Measurements from ENCODE around the gene CACNA1D. TPM values are rescaled to one million over a fixed set of nuclear protein-coding genes. Genes with fewer than 3 reads are reported as not detected.
A peak's percentile ranks its signal among the peaks of the same experiment; 100 is the strongest.

Gene CACNA1D
- total and polyA plus RNA-seq, 8 donors = 0.31 to 36.5 (median 12.5) TPM

- no peaks in the 10 kb centered on the region for H3K36me3 ChIP-seq
- intact Hi-C loops (cut with DNase I; ENCODE audit: low total_unique reads) = no loop called here
- H3K27ac ChIP-seq = no peak overlapping the region
- TF ChIP-seq POLR2A (IDR thresholded peaks at IDR 0.05) (no peak), EP300 (IDR thresholded peaks at IDR 0.05) (no peak), POLR2AphosphoS5 (IDR thresholded peaks at IDR 0.05) (no peak), CTCF (IDR thresholded peaks at IDR 0.05) (no peak)
- H3K4me1 ChIP-seq = peaks cover 0 to 28% (median 18%) of the 10 kb centered on the region in 4 donors
- DNase-seq = peak in 1 of 2 donors; percentile 14
- H3K27me3 ChIP-seq = no peaks in the 10 kb centered on the region
- no peak overlapping the region for H3K4me3 ChIP-seq
- 66 to 84% (median 79%) methylated on average over 3 of the region's 3 CpGs for WGBS, 5 donors
- H3K9me3 ChIP-seq = peaks cover 0 to 3% (median 2%) of the 10 kb centered on the region in 4 donors
These were observed 132.5 kb downstream of the CACNA1D start for GRCh38 chr3:53626876-53627275.

- DNase-seq = peak; percentile 23 to 43
- H3K27me3 ChIP-seq = no peaks in the 10 kb centered on the region
- peaks cover 0 to 28% (median 18%) of the 10 kb centered on the region in 4 donors for H3K4me1 ChIP-seq
- H3K36me3 ChIP-seq = no peaks in the 10 kb centered on the region
- WGBS, 5 donors = 39 to 53% (median 49%) methylated on average over 10 of the region's 10 CpGs
- H3K4me3 ChIP-seq = no peak overlapping the region
- peak overlapping the region in 1 of 5 donors; percentile 26 for H3K27ac ChIP-seq
- TF ChIP-seq POLR2AphosphoS5 (IDR thresholded peaks at IDR 0.05) = no peak
- no peak for TF ChIP-seq CTCF (IDR thresholded peaks at IDR 0.05)
- no peak for TF ChIP-seq POLR2A (IDR thresholded peaks at IDR 0.05)
- TF ChIP-seq EP300 (IDR thresholded peaks at IDR 0.05) = no peak
- peaks cover 0 to 5% (median 2%) of the 10 kb centered on the region in 4 donors for H3K9me3 ChIP-seq
- intact Hi-C loops (cut with DNase I; ENCODE audit: low total_unique reads) = no loop called here
These were observed 134.4 kb downstream of the CACNA1D start for GRCh38 chr3:53628536-53629401.

GRCh38 chr3:53629402-53629723 is 135.0 kb downstream of the CACNA1D start:
- H3K27ac ChIP-seq = peak overlapping the region in 3 of 5 donors; percentile 26 to 66 (median 32)

DNA sequence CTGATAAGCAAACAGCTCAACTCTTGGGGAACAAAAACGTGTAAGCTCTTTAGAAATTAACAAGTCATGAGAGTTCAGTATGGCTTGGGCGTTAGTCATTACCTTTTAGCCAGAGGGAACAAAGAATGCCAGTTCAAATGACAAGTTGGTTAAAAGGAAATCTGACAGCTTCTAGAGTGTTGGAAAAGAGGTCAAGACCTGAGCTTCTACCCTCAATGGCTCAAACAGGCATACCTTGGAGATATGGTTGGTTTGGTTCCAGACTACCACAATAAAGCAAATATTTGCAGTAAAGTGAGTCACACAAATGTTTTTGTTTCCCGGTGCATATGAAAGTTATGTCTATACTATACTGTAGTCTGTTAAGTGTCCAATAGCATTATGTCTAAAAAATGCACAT is 136.1 kb downstream of the CACNA1D start:
- H3K4me3 ChIP-seq = no peak overlapping the region
- intact Hi-C loops (cut with DNase I; ENCODE audit: low total_unique reads) = no loop called here
- H3K36me3 ChIP-seq = no peaks in the 10 kb centered on the region
- H3K27me3 ChIP-seq = no peaks in the 10 kb centered on the region
- WGBS, 5 donors = 21 to 54% (median 37%) methylated on average over 3 of the region's 3 CpGs
- H3K27ac ChIP-seq = peak overlapping the region in 4 of 5 donors; percentile 32 to 66 (median 48)
- H3K4me1 ChIP-seq = peaks cover 0 to 28% (median 18%) of the 10 kb centered on the region in 4 donors
- peaks cover 0 to 5% (median 2%) of the 10 kb centered on the region in 4 donors for H3K9me3 ChIP-seq
- DNase-seq = peak in 1 of 2 donors; percentile 63
- TF ChIP-seq POLR2AphosphoS5 (IDR thresholded peaks at IDR 0.05) = peak in 1 of 3 donors; percentile 14
- no peak for TF ChIP-seq EP300 (IDR thresholded peaks at IDR 0.05)
- TF ChIP-seq POLR2A (IDR thresholded peaks at IDR 0.05) = no peak
- no peak for TF ChIP-seq CTCF (IDR thresholded peaks at IDR 0.05)

More at GRCh38 chr3:53629402-53629723, 135.0 kb downstream of the CACNA1D start:
- TF ChIP-seq CTCF (IDR thresholded peaks at IDR 0.05) (no peak), POLR2A (IDR thresholded peaks at IDR 0.05) (no peak), EP300 (IDR thresholded peaks at IDR 0.05) (no peak), POLR2AphosphoS5 (IDR thresholded peaks at IDR 0.05) (no peak)
- peak in 1 of 2 donors; percentile 13 for DNase-seq
- intact Hi-C loops (cut with DNase I; ENCODE audit: low total_unique reads) = no loop called here
- 59 to 85% (median 72%) methylated on average over 2 of the region's 2 CpGs for WGBS, 5 donors
- peaks cover 0 to 5% (median 2%) of the 10 kb centered on the region in 4 donors for H3K9me3 ChIP-seq
- H3K27me3 ChIP-seq = no peaks in the 10 kb centered on the region
- H3K4me3 ChIP-seq = no peak overlapping the region
- H3K36me3 ChIP-seq = no peaks in the 10 kb centered on the region
- H3K4me1 ChIP-seq = peaks cover 0 to 28% (median 18%) of the 10 kb centered on the region in 4 donors
